NCI-H2196 treated with DMSO at 0.1 percent for 48 hours (cell line): Measurements from ENCODE around the gene GPS2.

Source experiments
- DNase-seq: peaks from one replicate; lab custom pipeline; 2025; ENCODE audit not compliant: unreplicated experiment; lab: John Stamatoyannopoulos, UW

GPS2 gene

DNA sequence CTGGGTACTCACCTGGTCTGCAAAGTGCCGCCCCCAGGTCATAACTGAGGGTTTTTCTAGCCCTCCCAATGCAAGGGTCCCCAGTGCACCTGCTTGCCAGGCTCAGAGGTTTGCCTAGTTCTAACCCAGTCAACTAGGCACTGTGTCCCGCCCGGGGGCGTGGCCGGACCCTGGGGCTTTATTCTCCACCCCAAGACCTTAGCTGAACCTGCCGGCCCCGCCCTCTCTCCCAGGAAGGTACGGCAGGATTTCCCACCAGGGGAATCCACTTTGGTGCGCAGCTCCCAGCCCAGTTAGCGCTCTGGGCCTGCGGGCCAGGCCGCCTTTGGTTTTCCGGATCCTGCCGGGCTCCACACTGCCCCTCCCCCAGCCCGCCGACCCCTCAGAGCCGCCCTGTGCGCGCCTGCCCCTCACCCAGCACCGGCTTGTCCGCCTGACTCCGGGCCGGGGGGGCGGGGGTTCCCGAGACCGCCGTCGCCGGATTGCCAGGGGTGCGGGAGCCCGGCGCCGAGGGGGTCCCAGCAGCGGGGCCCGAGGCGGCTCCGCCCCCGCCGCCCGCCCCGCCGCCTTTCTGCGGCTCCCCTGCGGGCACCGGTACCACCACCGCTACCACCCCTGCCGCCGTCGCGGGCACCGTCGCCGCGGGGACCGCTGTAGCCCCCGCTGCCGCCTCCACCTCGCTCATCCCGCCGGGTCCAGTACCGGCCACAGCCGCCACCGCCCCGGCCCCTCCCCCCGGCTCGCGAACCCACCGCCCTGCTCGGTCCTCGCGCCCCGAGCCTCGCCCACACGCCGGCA lies 21.1 kb downstream of the GPS2 start:
- DNase-seq, result peak; percentile 22

DNA sequence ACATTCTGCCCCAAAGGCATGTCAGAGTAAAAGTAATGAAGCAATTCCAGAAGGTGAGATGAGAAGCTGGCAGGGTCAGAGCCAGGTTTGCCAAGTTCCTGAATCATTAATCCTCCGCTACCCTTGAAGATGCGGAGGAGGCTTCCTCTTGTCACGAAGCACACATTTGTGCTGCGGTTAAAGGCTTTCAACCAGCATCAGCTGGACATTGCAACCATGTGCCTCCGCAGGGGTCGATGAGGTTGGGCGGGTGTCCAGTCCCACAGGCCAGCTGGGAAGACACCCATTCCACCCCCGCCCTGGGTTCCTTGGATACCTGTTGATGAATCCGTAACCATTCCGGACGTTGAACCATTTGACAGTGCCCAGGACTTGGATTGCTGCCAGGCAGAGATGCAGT lies 22.0 kb downstream of the GPS2 start:
- DNase-seq, result no peak

DNA sequence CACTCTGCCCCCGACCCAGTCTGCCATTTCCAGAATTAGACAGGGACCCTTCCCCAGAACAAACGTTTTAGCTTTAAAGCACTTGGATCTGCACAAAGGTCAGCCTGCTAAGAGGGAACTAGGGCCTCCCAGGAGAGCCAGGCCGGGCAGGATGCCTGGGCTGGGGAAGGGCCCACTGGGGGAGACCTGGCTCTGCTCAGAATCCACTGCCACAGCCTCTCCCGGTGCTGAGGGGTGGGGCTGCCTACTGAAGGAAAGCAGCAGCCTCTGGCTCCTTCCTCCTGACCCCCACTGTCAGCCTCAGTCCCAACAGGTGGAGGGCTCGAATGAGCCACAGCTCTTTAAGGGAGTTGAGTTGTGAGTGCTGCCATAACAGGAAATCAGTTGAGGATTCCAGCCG lies 22.4 kb downstream of the GPS2 start:
- DNase-seq, result no peak

DNA sequence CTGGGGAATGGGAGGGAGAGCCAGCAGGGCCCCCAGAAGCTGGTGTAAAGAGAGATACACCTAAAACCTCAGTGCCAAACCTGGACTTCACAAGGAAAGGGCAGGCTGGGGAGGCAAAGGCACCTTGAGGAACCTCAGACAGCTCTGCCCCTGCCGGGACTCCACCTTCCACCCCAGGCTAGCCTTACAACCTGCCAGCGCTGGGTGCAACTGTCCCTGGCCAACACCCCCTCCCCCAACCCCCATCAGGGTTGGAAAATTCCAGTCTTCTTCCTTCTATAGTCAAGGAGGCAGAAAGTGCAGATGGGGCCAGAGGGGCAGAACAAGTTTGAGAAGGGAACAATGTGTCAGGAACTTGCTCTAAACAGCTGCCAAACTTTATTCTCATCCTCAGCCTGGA lies 23.0 kb downstream of the GPS2 start:
- DNase-seq, result no peak

DNA sequence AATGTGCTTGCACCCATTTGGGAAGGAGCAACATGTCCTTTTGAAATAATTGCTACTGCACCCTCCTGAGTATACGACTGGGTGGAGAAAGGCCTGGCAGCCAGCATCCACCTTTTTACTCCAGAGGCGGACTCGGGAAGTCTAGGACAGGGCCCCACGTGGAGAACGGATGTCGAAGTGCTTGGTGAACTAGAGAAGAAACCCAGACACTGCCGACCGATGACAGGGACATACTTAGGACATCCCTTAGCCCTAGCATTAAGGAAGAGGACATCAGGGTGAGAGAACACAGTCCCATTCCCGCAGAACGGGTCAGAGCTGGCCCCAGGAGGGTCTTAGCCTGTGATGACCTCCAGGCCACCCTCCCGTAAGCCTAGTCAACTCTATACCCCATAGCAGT lies 24.5 kb downstream of the GPS2 start:
- DNase-seq, result no peak

DNA sequence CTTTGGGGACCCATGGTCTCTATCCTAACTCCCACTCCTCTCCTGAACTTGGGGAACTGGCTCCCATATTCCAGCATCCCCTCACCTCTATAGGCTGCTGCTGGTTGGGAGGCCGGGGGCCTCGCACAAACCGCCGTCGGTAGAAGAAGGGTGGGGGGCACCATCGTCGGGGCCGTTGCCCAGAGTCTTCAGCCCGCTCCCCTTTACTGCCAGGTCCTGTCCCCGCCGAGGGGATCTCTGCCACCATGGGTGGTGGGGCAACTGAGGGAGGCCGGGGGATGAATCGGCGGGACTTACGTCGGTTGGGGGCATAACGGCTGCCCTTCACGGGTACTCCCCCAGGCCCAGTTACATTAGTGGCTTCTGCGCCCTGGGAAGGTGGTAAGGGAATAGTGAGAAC lies 25.0 kb downstream of the GPS2 start:
- no peak for DNase-seq

DNA sequence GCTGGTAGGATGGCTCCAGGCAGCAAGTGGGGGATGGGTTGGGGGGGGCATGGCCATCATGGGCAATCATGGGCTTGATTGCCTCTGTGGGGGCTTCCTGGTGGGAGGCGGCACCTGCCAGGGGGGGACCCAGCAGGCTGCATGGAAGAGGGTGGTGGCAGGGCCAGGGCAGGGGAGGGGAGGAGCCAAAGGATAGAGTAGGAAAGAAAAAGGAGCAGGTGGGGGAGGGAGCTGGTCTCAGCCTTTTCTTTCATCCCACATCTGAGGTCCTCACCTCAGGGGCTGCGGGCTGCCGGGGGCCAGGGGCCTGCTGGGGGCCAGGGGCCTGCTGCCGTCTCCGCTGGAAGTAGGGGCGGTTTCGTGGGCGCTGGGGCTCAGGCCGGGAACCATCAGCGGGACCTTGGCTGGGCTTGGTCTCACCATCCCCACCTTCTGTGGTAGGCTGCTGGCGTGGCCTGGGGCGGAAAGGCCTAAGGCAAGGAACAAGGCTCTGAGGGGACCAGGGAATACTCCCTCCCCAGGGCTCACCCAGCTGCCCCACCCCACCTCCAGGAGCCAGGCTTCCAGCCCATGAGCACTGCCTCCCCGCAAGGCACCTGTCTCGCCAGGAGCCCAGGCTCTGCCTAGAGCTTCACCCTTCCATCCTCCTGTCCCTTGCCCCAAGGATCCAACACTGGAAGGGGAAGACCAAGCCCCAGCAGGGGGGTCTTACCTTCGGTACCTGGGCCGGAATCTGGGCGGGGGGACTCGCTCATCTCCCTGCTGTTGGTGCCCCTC lies 25.7 kb downstream of the GPS2 start:
- no peak for DNase-seq

DNA sequence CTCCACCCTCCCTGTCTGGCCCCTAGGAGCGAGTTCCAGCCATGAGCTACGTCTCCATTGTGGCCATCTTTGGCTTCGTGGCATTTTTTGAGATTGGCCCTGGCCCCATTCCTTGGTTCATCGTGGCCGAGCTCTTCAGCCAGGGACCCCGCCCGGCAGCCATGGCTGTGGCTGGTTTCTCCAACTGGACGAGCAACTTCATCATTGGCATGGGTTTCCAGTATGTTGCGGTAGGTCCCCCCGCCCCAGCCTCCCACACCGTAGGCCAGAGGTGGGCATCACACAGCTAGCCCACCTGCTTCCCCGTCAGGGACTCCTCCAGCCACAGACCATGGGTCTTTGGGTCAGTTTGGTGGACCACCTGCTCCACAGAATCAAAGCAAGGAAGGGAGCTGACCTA lies 29.5 kb downstream of the GPS2 start:
- no peak for DNase-seq

DNA sequence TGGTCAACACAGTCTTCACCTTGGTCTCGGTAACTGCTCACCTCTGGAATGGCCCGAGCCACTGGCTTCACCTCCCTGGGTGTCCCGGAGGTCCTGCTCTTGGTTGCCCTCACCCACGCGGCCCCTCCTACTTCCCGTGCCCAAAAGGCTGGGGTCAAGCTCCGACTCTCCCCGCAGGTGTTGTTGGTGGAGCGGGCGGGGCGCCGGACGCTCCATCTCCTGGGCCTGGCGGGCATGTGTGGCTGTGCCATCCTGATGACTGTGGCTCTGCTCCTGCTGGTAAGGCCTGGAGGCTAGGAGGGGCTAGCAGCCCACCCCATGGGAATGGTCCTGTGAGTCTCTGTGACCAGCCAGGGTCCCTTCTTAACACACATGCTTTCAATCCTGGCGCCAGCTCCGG lies 30.2 kb downstream of the GPS2 start:
- no peak for DNase-seq

DNA sequence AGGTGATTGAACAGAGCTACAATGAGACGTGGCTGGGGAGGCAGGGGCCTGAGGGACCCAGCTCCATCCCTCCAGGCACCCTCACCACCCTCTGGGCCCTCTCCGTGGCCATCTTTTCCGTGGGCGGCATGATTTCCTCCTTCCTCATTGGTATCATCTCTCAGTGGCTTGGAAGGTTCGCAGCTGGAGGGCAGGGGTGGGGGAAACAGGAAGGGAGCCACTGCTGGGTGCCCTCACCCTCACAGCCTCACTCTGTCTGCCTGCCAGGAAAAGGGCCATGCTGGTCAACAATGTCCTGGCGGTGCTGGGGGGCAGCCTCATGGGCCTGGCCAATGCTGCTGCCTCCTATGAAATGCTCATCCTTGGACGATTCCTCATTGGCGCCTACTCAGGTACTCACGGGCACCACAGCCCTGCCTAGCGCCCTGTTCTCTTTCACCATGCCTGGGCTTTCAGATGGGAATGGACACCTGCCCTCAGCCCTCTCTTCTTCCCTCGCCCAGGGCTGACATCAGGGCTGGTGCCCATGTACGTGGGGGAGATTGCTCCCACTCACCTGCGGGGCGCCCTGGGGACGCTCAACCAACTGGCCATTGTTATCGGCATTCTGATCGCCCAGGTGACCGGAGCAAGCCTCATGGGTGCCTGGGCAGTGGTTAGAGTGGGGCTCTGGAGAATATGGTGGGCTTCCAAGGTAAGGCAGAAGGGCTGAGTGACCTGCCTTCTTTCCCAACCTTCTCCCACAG lies 31.5 kb downstream of the GPS2 start:
- DNase-seq, result no peak

DNA sequence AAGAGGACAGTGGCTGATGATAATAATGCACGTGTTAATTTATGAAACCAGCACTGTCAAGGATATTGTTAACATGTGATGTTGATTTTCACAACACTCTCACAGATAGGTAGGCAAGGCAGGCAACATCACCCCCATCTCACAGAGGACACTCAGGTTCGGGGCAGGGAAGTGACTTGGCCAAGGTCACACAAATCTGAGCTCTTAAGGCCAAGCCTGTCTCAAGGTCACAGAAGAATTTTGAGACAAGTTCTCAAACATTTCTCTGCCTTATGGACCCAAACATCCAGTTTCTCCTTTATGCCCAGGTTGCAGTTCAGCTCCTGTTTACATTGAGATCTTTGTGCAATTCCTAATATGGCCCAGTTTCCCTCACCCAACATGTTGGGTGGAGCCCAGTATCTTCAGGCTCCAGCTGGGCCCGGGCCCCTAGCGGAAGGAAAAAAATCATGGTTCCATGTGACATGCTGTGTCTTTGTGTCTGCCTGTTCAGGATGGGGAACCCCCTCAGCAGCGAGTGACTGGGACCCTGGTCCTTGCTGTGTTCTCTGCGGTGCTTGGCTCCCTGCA lies 32.3 kb downstream of the GPS2 start:
- no peak for DNase-seq

DNA sequence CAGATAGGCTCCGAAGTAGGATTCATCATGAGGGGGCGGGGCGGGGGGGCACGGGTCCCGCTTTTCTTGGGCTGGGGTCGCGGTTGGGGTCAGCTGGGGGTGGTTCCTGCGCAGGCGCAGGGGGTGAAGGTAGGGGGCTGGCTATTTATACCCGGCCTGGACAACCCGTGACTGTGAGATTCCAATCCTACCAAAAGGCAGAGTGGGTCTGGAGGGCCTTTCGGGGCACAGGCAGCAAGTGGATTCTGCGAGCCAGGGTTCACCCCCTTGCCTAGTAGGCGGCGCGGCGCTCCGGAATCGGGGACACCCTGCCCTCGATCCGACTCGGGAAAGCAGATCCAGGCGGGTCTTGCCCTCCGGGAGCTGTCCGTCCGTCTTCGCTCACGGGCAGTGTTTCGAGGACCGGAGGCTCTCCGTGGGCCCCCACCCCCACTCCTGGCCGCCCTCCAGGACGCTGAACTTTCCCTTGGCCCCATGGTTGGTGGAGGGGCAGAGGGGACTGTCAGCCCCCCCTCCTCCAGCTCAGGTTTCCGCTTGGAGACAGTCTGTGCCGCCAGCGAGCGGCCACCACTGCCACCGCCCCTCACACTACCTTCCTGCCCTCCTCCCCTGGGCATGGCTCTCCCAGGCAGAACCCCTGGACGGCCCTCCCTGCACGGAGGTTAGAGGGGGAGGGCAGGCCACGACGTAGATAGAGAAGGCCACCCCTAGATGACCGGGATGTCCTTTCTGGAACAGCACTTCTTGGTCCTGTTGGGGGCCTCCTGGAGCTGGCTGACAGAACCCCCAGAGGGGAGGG lies 33.0 kb downstream of the GPS2 start:
- DNase-seq, result no peak

DNA sequence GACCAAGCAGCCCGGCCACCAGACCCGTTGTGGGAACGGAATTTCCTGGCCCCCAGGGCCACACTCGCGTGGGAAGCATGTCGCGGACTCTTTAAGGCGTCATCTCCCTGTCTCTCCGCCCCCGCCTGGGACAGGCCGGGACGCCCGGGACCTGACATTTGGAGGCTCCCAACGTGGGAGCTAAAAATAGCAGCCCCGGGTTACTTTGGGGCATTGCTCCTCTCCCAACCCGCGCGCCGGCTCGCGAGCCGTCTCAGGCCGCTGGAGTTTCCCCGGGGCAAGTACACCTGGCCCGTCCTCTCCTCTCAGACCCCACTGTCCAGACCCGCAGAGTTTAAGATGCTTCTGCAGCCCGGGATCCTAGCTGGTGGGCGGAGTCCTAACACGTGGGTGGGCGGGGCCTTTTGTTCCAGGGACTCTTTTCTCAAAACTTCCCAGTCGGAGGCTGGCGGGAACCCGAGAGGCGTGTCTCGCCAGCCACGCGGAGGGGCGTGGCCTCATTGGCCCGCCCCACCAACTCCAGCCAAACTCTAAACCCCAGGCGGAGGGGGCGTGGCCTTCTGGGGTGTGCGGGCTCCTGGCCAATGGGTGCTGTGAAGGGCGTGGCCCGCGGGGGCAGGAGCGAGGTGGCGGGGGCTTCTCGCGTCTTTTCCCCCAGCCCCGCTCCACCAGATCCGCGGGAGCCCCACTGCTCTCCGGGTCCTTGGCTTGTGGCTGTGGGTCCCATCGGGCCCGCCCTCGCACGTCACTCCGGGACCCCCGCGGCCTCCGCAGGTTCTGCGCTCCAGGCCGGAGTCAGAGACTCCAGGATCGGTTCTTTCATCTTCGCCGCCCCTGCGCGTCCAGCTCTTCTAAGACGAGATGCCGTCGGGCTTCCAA lies 33.8 kb downstream of the GPS2 start, which contains the start of gene SLC2A4:
Gene SLC2A4 (plus strand): TSS at position 645 of the 879 bp plus-strand sequence. CDS start 217 bp downstream, at position 862.
- peak; percentile 72 for DNase-seq

DNA sequence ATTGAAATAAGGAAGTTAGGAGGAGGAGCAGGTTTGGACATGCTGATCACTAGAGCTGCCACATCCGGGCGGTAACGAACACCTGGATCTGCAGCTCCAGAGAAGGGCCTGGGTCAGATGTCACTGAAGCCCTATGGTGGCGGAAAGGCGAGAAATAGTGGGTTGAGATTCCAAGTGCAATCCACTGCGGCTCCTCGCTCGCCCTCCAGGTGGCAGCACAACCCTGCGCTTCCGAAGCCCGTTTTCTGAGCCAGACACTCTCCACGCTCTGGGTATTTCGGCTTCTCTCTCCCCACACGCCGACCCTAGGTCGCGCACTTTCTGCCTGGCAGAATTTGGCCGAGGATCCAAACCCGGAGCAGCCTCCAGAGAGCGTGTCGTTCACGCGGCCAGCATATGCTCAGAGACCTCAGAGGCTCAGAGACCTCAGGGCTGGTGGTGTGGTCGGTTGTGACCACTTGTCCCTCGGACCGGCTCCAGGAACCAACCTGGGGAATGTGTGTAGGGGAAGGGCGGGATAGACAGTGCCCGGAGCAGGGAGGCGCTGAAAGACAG lies 34.6 kb downstream of the GPS2 start:
- peak; percentile 83 for DNase-seq

DNA sequence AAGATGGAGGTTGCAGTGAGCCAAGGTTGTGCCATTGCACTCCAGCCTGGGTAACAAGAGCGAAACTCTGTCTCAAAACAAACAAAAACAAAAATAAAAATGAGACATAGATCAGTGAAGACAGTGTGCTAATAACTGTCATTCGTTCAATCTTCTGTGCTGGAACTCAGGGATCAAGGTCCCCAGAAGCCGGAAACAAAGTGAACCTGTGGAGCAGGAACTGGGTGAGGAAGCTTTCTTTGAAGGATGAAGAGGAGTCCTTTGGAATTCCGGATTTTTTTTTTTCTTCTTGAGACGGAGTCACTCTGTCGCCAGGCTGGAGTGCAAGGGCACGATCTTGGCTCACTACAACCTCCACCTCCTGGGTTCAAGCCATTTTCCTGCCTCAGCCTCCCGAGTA lies 35.7 kb downstream of the GPS2 start:
- DNase-seq, result no peak

DNA sequence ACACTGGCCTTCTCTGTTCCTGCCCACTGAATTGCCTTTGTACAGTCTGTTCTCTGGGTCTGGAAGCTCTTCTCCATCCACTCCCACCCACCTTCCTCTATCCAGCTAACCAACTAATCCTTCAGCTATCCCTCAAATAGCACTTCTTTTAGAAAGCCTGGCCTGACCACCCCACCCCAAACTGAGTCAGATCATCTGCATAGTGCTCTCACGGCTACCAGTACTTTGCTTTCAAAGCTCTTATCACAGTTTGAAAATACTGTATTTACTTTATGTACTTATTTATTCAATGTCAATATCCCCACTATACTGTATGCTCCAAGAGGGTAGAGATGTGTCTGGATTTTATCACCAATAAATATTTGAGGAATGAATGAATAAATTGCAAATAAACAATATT lies 48.4 kb downstream of the GPS2 start:
- DNase-seq, result no peak

DNA sequence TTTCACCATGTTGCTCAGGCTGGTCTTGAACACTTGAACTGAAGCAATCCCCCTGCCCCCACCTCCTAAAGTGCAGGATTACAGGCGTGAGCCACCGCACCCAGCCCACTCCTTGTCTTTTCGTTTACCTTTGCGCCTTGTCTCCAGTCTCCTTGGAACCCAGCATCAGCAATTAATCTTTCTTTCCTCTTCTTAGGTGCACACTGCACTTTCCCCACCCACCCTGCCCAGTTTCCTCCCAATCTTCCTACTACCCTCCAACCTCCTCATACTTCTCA lies 51.4 kb downstream of the GPS2 start:
- DNase-seq, result no peak

DNA sequence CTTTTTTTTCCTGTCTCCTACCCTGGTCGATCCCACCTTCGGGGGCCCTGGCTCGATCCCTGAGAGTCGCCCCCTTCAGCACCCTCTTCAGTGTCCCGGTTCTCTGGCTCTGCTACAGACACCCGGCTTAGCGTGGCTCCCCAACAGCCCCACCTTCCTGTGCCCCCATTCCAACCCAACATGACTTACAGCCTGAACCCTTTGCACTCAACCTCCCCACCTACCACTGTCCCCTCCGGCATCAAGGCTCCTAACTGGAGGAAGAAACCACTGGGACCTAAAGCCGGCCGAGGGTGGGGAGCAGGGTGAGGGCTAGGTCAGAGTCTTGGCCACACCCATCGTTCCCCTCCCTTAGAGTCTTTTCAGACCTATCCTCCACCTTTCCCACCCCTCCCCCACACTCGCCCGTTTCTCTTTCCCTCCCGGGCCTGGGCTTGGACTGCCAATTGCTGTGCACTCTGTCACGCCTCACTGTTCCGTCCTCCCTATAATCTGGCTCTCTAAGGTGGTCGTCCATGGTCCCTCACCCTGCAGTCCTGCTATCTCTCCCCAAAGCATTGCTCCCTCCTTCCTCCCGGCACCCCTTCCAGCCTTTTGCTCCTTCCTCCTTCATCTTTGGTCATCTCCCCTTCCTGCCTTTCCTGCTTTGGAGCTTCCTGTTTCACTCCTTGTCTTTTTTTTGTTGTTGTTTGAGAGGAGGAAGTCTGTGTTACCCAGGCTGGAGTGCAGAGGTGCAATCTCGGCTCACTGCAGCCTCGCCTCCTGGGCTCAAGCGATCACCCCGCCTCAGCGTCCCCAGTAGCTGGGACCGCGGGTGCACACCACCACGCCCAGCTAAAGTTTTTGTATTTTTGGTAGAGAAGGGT lies 52.0 kb downstream of the GPS2 start:
- DNase-seq, result peak; percentile 10
